GM19025 (cell line): Measurements from ENCODE around the gene PTK6.
"Not testable (repeated sequence)": the region's sequence is repeated elsewhere in the genome, so short reads cannot be mapped to it uniquely, and the experiment has no call there.

Source experiments
- ATAC-seq: cut with Tn5 transposase; IDR thresholded peaks from one replicate; pipeline ENCODE4 v1.9.1; 2021; ENCODE audit warnings: mild to moderate bottlenecking, low read depth, moderate library complexity; ENCODE audit not compliant: unreplicated experiment

The PTK6 gene

DNA sequence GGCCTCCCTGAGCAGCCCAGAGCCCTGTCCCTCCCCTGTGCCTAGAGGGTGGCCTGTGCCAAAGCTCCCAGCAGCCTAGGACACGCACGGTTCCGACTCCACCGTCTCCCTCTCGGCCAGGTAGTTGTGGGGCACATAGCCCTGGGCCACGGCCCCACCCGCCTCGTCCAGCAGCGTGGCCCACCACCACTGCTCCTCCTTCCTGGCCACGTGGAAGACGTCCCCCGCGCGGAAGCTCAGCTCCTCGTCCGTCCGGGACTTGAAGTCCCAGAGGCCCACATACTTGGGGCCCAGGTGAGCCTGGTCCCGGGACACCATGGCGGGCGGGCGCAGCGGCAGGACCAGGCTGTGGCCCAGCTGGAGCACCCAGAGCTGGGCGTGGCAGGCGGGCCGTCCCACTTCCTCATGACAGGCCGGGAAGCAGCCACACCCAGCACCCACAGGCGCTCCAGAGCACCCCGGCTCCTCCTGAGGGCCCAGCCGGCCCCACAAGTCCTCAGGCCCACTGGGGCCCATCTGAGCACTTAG, at the start of gene PTK6:
Gene PTK6, minus strand, starts transcription at position 380 of the 528 bp plus-strand sequence. Its CDS starts 62 bp downstream, at position 318.
- no peak for ATAC-seq

DNA sequence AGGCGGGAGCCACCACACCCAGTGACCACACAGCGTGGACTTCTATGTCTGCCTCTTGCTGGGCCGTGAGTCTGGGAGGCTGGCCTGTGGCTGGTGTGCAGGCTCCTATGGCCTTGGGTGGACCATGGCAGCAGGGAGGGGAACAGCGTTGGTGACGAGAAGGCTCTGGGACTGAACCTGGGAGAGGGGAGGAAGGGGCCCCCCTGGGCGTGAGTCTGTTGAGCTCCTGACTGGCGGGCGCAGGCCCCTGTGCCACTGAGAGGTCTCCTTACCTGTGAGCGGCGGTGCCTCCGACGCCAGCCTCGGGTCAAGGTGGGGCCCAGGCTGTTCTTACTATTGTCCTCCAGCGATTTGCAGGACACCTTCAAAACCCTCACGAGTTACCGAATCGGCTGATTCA, 49.6 kb upstream of the PTK6 start:
- ATAC-seq: no peak

DNA sequence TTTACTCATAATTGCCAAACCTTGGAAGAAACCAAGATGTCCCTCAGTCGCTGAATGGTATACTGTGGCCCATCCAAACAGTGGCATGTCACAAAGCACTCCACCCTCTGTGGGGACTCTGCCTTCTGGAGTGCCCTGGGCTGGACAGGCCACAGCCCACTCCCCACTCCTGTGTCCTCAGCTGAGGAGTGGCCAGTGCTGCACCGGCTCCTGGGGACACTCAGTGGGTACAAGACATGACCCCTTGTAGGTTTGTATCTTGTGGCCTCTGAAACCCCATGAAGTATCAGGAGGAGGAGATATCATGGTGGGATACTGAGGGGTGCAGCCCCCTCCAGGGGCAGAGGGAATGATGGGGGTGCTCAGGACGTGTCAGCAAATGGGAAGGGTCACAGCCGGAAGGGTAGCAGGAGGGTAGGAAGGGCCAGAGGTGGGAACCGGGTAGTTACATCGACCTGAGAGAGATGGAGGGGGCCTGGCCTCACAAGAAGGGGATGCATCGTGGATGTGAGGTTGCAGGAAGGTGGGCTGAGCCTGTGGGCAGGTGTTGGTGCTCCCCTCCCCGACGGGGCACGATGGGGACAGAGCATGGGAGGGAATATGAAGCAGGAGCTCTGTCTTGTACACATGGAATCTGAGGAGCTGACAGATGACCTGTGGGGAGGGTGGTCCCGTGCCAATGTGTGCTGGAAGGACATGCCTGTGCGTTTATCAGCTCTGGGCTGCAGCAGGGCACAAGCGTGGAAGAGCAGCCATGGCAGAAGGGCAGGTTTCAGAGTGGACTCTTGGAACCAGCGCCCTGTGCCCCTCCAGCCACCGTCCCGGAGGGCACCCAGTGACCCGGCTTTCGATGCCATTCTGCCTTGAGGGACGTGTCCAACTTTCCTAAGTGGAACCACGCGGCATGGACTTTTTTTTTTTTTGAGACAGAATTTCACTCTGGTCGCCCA, 48.7 kb upstream of the PTK6 start:
- no peak for ATAC-seq

DNA sequence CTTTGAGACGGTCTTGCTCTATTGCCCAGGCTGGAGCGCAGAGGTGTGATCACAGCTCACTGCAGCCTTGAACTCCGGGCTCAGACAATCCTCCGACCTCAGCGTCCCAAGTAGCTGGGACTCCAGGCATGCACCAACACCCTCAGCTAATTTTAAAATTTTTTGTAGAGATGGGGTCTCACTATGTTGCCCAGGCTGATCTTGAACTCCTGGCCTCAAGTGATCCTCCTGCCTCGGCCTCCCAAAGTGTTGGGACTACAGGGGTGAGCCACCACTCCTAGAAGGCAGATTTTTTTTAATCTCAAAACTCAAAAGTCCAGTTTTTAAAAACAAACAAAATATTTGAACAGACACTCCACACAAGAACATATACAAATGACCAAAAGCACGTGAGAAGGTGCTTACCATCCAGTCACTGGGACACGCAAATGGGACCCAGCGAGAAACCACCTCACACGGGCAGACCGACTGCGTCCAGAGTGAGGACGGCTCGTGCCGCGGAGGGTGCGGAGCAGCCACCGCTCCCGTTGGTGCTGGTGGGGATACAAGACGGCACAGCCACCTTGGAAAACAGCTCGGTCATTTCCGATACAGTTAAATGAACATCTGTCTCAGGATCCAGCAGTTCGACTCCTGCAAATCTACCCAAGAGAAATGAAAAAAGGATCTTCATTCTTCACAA, 45.3 kb upstream of the PTK6 start:
- no peak for ATAC-seq

DNA sequence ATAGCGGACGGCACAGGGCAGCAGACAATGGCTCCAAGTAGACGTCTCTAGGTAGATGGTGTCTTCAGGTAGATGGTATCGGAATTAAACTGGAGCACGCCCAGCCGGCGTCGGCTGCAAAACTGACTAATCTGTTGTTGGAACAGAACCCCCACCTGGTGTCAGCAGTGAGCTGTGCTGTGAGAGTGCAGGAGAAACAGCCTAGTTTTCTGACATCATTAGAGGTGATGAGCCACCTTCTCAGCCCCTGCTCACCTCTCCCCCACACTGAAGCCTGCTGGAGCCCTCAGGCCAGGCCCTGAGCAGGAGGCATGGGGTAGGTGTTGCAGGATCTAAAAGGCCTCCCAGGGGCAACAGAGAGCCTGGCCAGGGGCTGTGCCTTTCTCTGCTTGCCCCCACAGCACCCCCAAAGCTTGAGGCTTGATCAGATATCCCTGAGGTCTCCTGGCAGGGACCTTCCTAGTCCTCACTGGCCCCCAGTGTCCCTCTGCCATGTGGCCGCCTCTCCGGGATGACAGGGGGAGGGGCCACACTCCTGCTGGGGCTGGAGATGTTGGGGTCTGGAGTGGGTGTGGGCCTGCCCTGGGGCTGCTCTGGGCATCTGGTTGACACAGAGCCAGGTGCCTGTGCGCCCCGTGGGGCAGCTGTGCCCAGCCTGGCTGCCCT, 43.8 kb upstream of the PTK6 start:
- ATAC-seq: no peak

DNA sequence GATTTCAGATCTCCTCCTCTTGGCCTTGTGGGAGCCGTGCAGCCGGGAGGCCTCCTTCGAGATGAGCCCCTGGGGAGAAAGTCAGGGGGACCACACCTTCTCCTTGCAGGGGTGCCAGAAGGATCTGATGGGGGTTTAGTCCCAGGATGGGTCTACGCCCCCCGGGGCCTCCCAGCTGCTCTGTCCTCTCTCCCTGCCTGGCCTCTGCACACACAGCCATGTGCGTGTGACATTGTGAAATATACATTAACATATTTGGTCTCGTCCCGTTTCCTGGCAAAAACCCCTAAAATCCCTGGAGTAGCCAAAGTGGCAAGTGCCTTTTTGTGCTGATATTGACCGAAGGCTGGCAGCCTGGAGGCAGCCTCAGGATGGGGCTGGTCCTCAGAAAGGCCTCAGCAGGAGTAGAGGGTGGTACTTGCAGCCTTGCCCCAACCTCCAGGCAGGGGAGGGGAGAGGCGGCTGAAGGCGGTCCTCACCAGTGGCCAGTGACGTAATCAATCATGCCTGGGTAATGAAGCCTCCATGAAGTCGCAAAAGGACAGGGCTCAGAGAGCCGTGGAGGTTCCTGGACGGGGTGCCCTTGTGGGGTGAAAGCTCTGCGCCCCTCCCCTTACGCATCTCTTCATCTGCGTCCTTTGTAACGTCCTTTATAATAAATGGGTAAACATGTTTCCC, 42.0 kb upstream of the PTK6 start:
- no peak for ATAC-seq

DNA sequence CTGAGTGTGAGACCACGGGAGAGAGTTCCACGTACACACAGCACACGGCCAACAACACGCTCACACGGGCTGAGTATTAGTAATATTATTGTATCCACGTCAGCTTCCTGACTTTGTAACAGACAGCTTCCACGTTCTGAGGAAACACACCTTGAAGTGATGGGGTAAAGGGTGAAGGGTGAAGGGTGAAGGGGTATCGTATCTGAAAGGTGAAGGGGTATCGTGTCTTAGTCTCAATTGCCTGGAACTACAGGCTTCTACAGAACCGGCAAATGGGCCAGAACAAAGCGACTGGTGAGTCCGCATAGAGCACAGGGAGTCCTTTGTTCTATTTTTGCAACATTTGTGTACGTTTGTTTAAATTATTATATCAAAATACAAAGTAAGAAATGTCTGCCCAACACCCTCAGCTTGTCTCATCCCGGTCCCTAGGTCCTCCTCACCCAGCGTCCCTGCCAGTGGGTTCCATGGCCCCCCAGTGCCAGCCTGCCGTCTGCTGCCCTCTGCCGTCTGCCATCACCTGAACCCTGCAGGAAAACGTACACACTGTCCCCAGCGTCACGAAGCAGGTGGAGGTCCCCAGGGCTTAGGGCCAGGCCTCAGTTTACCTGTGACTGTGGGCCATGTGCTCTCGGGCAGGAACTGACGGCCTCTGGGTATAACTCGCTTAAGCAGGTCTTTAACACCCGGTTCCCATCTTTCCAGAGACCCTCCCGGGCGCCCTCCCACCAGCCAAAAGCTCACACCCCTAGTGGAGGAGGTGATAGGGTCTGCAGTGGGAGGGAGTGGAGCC, 41.2 kb upstream of the PTK6 start:
- ATAC-seq: no peak

DNA sequence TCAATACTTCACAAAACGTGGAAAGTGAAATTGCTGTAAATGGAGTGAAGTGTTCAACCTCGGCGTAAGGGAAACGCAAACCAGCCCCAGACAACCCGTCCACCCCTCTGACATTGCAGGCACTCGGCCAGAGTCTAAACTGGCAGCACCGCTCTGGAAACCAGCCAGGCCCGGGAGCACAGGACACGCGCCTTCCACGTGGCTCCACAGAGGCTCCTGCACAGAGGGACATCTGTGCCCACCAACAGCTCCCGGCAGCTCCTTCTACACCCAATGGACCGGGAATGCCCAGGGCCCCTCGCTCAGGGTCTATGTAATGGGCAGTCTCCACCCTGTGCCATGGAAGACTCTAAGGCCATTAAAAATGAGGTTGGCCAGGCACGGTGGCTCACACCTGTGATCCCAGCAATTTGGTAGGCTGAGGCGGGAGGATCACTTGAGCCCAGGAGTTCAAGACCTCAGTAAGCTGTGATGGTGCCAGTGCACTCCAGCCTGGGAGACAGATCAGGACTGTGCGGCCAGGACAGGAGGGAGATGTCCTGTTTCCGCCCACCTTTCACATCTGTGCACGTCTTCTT, 40.2 kb upstream of the PTK6 start:
- ATAC-seq: no peak

DNA sequence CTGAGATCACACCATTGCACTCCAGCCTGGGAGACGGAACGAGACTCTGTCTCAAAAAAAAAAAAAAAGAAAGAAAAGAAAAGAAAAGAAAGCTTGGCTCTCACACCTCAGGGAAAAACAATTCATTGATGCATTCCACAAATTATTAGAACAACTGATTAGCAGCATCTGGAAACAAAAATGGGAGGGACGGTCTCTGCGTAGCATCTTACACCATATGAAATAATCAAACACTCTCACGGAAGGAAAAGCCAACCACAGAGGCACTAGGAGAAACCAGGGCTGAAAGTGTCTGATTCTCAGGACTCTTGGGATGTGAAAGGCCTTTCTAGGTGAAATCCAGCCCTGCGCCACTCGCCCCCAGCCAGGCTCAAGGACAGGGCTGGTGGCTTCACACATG, 39.1 kb upstream of the PTK6 start:
- ATAC-seq: no peak

DNA sequence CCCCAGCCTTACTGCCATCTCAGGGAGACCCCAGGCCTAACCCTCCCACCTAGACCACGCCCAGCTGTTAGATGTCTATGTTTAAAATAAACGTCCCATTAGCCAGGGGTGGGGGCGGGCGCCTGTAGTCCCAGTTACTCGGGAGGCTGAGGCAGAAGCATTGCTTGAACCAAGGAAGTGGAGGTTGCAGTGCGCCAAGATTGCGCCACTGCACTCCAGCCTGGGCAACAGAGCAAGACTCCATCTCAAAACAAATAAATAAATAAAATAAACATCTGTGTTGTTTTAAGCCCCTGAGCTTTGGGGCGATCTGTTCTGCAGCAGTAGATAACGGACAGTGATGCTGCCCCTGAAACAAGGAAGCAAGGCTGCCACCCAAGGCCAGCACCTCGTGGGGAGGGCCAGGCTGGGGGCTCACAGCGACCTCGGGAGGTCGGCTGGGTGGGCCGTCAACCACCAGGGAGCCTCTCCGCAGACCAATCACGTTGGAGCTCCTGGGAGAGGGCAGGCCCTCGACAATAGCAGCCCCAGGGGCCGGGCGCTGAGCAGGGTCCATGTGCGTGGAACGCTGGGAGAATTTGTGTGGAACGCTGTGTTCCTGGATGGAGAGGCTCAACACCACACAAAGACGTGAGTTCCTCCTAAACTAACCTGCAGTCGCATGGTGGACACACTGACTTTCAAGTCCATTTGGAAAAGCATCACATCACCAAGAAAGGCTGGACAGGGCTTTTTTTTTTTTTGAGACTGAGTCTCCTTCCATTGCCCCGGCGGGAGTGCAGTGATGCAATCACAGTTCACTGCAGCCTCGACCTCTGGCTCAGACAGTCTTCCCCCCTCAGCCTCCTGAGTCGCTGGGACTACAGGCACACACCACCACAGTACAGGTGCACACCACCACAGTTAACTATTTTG, 37.9 kb upstream of the PTK6 start:
- no peak for ATAC-seq

DNA sequence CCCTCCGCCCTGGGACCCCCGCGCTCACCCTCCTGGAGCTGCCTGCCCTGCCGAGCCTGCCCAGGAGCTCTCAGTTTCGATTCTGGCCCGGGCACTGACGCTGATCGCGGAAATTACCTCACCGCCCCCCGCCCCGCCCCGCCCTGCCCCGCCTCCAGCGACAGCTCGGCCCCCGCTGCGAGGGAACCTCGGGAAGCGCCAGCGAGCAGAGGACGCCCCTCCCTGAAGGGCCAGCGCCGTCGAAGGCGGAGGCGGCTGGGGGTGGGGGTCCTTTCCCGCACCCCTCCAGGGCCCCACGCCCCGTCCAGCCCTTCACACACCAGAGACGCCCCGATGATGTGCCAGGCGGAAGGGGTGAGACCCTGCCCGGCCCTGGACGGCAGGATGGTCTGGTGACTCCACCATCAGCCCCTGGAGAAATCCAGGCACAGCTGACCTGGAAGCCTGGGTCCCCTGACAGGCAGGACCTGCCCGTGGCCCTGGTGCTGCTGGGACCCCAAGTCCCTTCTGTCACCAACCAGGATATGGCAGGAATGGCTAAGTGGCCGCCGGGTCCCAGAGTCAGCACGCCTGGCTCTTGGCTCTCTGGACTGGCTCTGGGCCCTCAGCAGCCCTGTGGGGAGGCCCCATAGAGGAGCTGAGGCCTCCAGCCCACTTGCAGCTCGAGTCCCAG, 37.1 kb upstream of the PTK6 start, which contains the start of gene HELZ2:
Gene HELZ2, minus strand, starts transcription at position 84 of the 673 bp plus-strand sequence. CDS start 1,854 bp downstream, outside the sequence.
- ATAC-seq: no peak

DNA sequence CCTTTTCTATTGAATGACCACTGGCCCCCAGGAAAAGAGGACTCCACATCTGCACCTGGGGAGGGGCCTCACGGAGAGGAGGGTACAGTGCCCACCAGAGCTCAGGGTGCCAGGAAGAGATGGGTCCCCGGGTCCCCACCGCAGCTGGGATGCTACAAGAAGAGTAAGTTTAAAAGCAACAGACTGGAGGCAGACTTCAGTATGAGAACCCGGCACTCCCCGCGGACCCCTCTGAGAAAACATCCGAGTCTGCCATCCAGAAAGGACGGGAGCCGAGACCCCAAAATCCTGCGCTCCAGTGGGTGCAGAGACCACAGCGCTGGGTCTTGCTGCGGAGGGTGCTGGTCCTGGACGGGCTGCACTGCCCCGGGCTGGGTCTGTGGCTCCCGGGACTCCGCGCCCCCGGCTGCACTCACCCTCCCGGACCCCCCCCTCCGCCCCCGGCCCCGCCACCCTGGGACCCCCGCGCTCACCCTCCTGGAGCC, 36.5 kb upstream of the PTK6 start:
- no peak for ATAC-seq

DNA sequence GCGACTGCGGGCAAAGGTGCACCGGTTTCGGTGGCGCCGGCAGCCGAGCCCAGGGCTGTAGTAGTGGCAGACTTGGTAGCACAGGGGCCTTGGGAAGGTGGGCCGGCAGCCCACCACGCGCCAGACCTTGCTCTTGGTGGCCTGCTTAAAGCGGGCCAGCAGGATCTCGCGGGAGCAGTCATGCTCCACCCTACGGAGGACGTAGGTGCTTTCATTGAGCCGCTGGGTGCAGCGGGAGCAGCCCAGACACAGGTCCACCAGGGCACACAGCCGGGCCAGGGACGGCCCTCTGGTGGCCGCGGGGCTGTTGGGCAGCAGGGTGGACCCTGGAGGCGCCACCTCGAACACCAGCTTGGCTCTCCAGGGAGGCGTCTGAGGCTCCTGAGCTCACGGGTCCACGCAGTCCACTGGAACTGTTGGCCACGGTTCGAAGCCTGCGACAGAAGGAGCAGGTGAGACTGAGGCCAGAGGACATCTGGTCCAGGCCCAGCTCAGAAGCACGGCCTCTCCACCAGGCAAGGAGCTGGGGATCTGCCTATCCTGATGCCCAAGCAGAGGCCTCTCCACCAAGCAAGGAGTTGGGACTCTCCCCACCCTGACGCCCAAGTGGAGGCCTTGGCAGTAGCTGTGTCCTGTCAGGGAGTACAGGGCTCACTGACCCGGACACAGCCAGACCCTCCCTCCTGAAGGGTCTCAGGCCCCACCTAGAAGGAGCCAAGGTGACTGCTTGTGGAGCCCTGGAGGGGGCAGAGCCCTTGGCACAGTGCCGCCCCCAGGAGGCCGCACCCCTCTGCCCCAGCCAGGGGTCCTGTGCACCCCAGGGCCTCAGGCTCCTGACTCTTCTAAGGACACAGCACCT, 35.8 kb upstream of the PTK6 start:
- no peak for ATAC-seq

DNA sequence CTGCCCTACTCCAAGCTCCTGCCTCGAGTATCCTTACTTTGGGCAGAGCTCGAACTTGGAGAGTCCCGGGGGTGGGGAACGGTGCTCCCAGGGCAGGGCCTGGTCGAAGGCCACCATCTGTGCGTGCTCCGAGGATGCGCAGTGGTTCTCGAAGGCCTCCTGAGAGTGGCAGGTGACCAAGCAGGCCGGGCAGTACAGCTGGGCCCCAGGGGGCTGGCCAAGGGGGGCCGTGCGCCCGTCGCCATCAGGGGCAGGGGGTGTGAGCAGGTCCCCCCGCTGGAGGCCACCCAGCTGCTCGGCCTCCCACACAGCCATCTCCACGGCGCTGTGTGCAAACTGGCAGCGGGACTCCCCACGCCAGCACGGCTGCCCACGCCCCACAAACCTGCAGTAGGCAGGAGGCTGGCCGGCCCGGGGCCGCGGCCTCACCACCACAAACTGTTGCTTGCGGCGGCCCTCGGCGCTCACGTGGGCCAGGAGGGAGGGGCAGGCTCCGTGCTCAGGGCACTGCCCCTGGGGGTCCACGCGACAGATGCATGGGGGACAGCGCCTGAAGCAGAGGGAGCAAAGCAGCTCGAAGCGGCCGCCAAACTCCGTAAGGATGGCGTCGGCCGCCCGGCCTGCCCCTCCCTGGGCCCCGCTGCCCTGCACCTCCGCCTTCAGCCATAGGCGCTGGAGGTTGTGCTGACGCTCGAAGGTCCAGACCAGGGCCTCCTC, 35.1 kb upstream of the PTK6 start:
- no peak for ATAC-seq

DNA sequence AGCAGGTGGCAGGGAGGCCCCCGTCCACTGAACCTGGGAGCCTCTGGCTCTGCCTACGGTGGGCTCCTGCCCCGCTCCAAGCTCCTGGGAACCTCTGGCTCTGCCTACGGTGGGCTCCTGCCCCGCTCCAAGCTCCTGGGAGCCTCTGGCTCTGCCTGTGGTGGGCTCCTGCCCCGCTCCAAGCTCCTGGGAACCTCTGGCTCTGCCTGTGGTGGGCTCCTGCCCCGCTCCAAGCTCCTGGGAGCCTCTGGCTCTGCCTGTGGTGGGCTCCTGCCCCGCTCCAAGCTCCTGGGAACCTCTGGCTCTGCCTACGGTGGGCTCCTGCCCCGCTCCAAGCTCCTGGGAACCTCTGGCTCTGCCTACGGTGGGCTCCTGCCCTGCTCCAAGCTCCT, 33.9 kb upstream of the PTK6 start:
- ATAC-seq: not testable (repeated sequence)
